A673 (cell line): ENCODE data around the gene MAP3K13. TPM values are rescaled to one million over a fixed set of nuclear protein-coding genes. Genes with fewer than 3 reads are reported as not detected.

ENCODE experiments used
- BruUV-seq: library from RNA; stranded (reverse); fragments of 400-500 nt; replicated peaks from 2 replicates; lab custom pipeline; 2021; lab: Mats Ljungman, UMichigan
- CTCF ChIA-PET: fragments of 300-600 bp; sonication (Branson Sonifier 250); formaldehyde crosslinking; loops from one replicate; lab custom pipeline; 2022; ENCODE audit warnings: antibody characterized with exemption; lab: Charles Lee
- POLR2A ChIA-PET: fragments of 300-600 bp; sonication (Branson Sonifier 250); formaldehyde crosslinking; loops from one replicate; lab custom pipeline; 2022; ENCODE audit warnings: antibody characterized with exemption; ENCODE audit not compliant: low non-redundant PET; lab: Charles Lee
- DNase-seq: peaks from one replicate; pipeline ENCODE4 v3.0.0-alpha.2; 2015; ENCODE audit warnings: low spot score
- H3K27ac ChIP-seq: fragments of 200-600 bp; sonication (generic); 2 replicates; pipeline ENCODE4 v1.5.1; 2016; ENCODE audit warnings: mixed run types, low read depth, mild to moderate bottlenecking, mixed read lengths, antibody characterized with exemption, low read length; ENCODE audit not compliant: poor library complexity, severe bottlenecking
- H3K27me3 ChIP-seq: fragments of 200-600 bp; sonication (generic); replicated peaks from 2 replicates; pipeline ENCODE4 v1.6.1; 2017; ENCODE audit warnings: mixed run types, low read depth, mild to moderate bottlenecking, mixed read lengths, antibody characterized with exemption, low read length; ENCODE audit not compliant: insufficient read depth, poor library complexity
- H3K36me3 ChIP-seq: fragments of 200-600 bp; sonication (generic); 2 replicates; pipeline ENCODE4 v1.6.1; 2016; ENCODE audit warnings: mixed run types, mild to moderate bottlenecking, mixed read lengths, antibody characterized with exemption, low read length; ENCODE audit not compliant: insufficient read depth, poor library complexity, severe bottlenecking
- H3K4me1 ChIP-seq: fragments of 200-600 bp; sonication (generic); 2 replicates; pipeline ENCODE4 v1.6.1; 2017; ENCODE audit warnings: mixed run types, mild to moderate bottlenecking, mixed read lengths, antibody characterized with exemption, low read length; ENCODE audit not compliant: insufficient read depth, poor library complexity, severe bottlenecking
- H3K4me3 ChIP-seq: fragments of 200-600 bp; sonication (generic); 2 replicates; pipeline ENCODE4 v1.5.1; 2016; ENCODE audit warnings: low read depth, mixed run types, mild to moderate bottlenecking, mixed read lengths, low read length; ENCODE audit not compliant: poor library complexity, severe bottlenecking
- H3K9me3 ChIP-seq: fragments of 200-600 bp; sonication (generic); 2 replicates; pipeline ENCODE4 v1.6.1; 2016; ENCODE audit warnings: mixed run types, low read depth, mild to moderate bottlenecking, mixed read lengths, antibody characterized with exemption, low read length; ENCODE audit not compliant: poor library complexity, severe bottlenecking
- CTCF ChIP-seq: fragments of 300-800, 200-600 bp; sonication (generic); conservative IDR thresholded peaks from 2 replicates; pipeline ENCODE4 v1.5.1; 2017; ENCODE audit warnings: low read depth, mild to moderate bottlenecking, antibody characterized with exemption, low read length, moderate library complexity, mixed read lengths
- EZH2 ChIP-seq: fragments of 200-600 bp; sonication (generic); IDR thresholded peaks from 2 replicates; pipeline ENCODE4 v1.6.1; 2017; ENCODE audit warnings: borderline replicate concordance, low read depth, mild to moderate bottlenecking, mixed read lengths, antibody characterized with exemption, low read length; ENCODE audit not compliant: poor library complexity, severe bottlenecking
- intact Hi-C: fragments of 100-400 bp; cut with micrococcal nuclease; formaldehyde crosslinking; loops from one replicate; pipeline ENCODE4 v1.10.0; 2022; ENCODE audit not compliant: unreplicated experiment
- total RNA-seq: library from RNA; stranded (reverse); gene quantifications from 2 replicates; pipeline ENCODE4 v1.2.3, GENCODE V29; 2021

Gene MAP3K13
- total RNA-seq, 1 experiment from 2014 or later = 26.8 TPM

DNA sequence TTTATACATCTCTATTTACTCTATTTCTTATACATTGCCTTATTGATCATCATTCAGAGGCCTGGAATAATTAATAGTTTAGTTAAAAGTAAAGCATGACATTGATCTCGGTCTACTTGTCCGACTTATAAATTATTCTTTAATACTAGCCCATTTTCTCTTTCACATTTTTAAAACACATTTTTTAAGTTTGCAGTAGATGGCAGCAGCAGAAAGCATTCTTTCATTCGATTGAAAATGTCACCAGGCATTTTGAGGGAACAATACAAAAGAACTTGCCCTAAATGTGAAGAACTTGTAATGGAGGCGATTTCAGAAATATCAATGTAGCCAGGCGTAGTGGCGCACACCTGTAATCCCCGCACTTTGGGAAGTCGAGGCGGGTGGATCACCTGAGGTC is 15.5 kb upstream of the MAP3K13 start:
- Histone ChIP-seq H3K9me3 (no peaks in the 10 kb centered on the region), H3K27ac (no peak overlapping the region), H3K4me3 (no peak overlapping the region), H3K4me1 (no peaks in the 10 kb centered on the region), H3K36me3 (no peaks in the 10 kb centered on the region), H3K27me3 (no peaks in the 10 kb centered on the region)
- DNase-seq = no peak
- BruUV-seq = no TSS peak
- CTCF ChIA-PET = interaction anchor here (0.6 kb wide), 1 partner anchor 605 kb away, joined by 3 read pairs; no protein-coding TSS in a partner anchor
- intact Hi-C loops = no loop called here
- TF ChIP-seq CTCF (no peak), EZH2 (no peak)
- POLR2A ChIA-PET = no interaction called here

DNA sequence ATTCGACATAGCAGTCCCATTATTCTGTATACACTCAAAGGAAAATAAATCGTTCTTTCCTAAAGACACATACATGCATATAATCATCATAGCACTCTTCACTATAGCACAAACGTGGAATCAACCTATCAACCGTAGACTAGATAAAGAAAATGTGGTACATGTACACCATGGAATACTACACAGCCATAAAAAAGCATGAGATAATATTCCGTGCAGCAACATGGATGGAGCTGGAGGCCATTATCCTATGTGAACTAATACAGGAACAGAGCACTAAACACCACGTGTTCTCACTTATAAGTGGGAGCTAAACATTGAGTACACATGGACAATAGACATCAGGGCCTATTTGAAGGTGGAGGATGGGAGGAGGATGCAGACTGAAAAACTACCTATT is 12.1 kb upstream of the MAP3K13 start:
- ChIA-PET POLR2A (no interaction called here), CTCF (no interaction called here)
- H3K27me3 ChIP-seq = no peaks in the 10 kb centered on the region
- no peak overlapping the region for H3K4me3 ChIP-seq
- no peak overlapping the region for H3K27ac ChIP-seq
- H3K9me3 ChIP-seq = no peaks in the 10 kb centered on the region
- intact Hi-C loops = loop anchor here (5.0 kb wide), 1 partner anchor 226 kb away; no protein-coding TSS in a partner anchor
- H3K36me3 ChIP-seq = no peaks in the 10 kb centered on the region
- BruUV-seq = no TSS peak
- no peak for DNase-seq
- H3K4me1 ChIP-seq = no peaks in the 10 kb centered on the region
- TF ChIP-seq CTCF (no peak), EZH2 (no peak)

- ChIA-PET CTCF (no interaction called here), POLR2A (no interaction called here)
- Histone ChIP-seq H3K9me3 (no peaks in the 10 kb centered on the region), H3K4me3 (no peak overlapping the region), H3K27ac (no peak overlapping the region), H3K36me3 (no peaks in the 10 kb centered on the region), H3K4me1 (no peaks in the 10 kb centered on the region), H3K27me3 (no peaks in the 10 kb centered on the region)
- DNase-seq = no peak
- TF ChIP-seq CTCF (no peak), EZH2 (no peak)
- BruUV-seq = no TSS peak
- intact Hi-C loops = loop anchor here (5.0 kb wide), 1 partner anchor 226 kb away; no protein-coding TSS in a partner anchor
Observed at GRCh38 chr3:185351396-185351795, 11.5 kb upstream of the MAP3K13 start.
